GM13976 (cell line): Measurements from ENCODE around the gene WWP2.

Source experiments
- DNase-seq: peaks from one replicate; pipeline ENCODE4 v3.0.0; 2012; ENCODE audit warnings: low spot score
- in situ Hi-C: fragments of 300-500 bp; cut with MboI; formaldehyde crosslinking; loops from one replicate; pipeline ENCODE4 v1.12.0; 2022; ENCODE audit warnings: low sequenced_read_pairs, mixed read lengths, inconsistent platforms; ENCODE audit not compliant: unreplicated experiment
- TF ChIP-seq, protein P1 (sequence below): IDR thresholded peaks from 2 replicates; pipeline ENCODE4 v1.5.1; 2012; ENCODE audit warnings: borderline replicate concordance, mild to moderate bottlenecking; ENCODE audit not compliant: insufficient read depth; ENCODE audit errors: extremely low read depth, missing control alignments, control extremely low read depth

Gene WWP2

DNA sequence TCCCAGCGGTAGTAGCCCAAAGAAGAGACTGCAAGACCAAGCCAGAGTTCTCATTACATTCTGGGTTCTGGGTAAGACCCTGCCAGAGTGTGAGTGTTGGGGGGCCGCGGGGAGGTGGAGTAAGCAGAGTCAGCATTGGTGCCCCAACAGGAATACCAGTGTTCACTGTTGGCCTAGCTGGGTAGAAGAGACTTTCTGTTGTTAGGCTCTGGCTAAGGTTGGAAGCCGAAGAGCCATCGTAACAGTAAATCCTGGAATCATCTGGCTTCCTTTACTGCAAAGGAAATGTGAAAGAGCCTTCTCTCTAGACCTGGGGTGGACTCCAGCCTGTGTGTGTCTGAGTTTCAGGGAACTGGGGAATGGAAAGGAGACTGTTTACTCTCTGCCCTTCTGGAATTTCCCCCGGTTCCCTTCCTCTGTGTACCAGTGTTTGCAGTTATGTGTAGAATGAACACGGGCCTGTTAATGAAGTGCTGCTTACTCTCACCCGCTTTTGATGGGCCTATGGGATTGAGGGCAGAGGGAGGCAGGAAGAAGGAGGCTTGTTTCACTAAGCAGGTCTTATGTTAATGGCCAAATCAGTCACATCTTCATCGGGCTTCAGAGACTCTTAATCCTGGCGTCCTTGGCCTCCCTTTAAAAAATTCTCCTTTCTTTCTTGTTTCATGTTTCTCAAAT, 68.5 kb downstream of the WWP2 start:
- in situ Hi-C loops: no loop called here
- no peak for DNase-seq

GRCh38 chr16:69831212-69832123, 69.3 kb downstream of the WWP2 start:
- DNase-seq: no peak
- in situ Hi-C loops: no loop called here
- TF ChIP-seq, protein P1, sequence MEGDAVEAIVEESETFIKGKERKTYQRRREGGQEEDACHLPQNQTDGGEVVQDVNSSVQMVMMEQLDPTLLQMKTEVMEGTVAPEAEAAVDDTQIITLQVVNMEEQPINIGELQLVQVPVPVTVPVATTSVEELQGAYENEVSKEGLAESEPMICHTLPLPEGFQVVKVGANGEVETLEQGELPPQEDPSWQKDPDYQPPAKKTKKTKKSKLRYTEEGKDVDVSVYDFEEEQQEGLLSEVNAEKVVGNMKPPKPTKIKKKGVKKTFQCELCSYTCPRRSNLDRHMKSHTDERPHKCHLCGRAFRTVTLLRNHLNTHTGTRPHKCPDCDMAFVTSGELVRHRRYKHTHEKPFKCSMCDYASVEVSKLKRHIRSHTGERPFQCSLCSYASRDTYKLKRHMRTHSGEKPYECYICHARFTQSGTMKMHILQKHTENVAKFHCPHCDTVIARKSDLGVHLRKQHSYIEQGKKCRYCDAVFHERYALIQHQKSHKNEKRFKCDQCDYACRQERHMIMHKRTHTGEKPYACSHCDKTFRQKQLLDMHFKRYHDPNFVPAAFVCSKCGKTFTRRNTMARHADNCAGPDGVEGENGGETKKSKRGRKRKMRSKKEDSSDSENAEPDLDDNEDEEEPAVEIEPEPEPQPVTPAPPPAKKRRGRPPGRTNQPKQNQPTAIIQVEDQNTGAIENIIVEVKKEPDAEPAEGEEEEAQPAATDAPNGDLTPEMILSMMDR: no peak

More for the DNA sequence above, 68.5 kb downstream of the WWP2 start:
- TF ChIP-seq, protein P1: no peak

- TF ChIP-seq, protein P1: no peak
- no peak for DNase-seq
- in situ Hi-C loops: no loop called here
Measured at GRCh38 chr16:69833357-69834282, 71.5 kb downstream of the WWP2 start.

GRCh38 chr16:69834807-69835466, 72.8 kb downstream of the WWP2 start:
- DNase-seq: peak; percentile 74
- TF ChIP-seq, protein P1: no peak
- in situ Hi-C loops: no loop called here

DNA sequence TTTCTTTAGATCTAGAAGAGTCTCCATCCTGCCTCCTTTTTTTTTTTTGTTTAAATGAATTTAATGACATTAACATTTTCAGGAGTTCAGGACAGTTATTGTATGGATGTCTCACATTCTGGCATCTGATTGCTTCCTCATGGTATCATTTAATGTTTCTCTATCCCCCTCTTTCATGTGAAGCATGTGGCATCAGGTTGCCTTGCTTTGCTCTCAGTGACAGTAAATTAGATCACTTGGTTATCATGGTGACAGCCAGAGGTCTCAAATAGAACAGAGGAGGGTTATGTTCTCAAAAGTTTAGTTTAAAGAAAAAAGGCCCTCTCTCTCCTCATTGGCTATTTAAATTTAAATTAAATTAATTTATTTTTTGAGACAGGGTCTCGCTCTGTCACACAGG, 74.1 kb downstream of the WWP2 start:
- in situ Hi-C loops: no loop called here
- TF ChIP-seq, protein P1: no peak
- DNase-seq: no peak

GRCh38 chr16:69837380-69837779, 75.2 kb downstream of the WWP2 start:
- TF ChIP-seq, protein P1: no peak
- no peak for DNase-seq
- in situ Hi-C loops: no loop called here
